Neural cell (in vitro differentiated cells): ENCODE results near the gene SLC39A7.

Experiments
- CTCF ChIP-seq: fragments of 450-650 bp; IDR thresholded peaks from 2 replicates; pipeline ENCODE4 v1.5.1; 2014; ENCODE audit warnings: antibody characterized with exemption, mild to moderate bottlenecking, moderate library complexity; ENCODE audit not compliant: poor library complexity, severe bottlenecking
- EP300 ChIP-seq: fragments of 450-650 bp; conservative IDR thresholded peaks from 2 replicates; pipeline ENCODE4 v1.6.1; 2014; ENCODE audit warnings: antibody characterized with exemption, mild to moderate bottlenecking, moderate library complexity; ENCODE audit not compliant: poor library complexity, severe bottlenecking
- EZH2 ChIP-seq: fragments of 200-600, 300-800 bp; shearing (Covaris generic), sonication (generic); IDR thresholded peaks from 2 replicates; pipeline ENCODE4 v1.6.1; 2014; ENCODE audit warnings: antibody characterized with exemption, low read length, borderline replicate concordance, mild to moderate bottlenecking; ENCODE audit not compliant: insufficient read depth, poor library complexity, severe bottlenecking
- MXI1 ChIP-seq: fragments of 450-650 bp; conservative IDR thresholded peaks from 2 replicates; pipeline ENCODE4 v1.6.1; 2014; ENCODE audit warnings: antibody characterized with exemption, mild to moderate bottlenecking; ENCODE audit not compliant: poor library complexity, severe bottlenecking
- RAD21 ChIP-seq: fragments of 450-650 bp; conservative IDR thresholded peaks from 2 replicates; pipeline ENCODE4 v1.6.1; 2014; ENCODE audit warnings: antibody characterized with exemption, mild to moderate bottlenecking, moderate library complexity
- REST ChIP-seq: IDR thresholded peaks from 2 replicates; pipeline ENCODE4 v1.6.1; 2012; ENCODE audit warnings: borderline replicate concordance
- TAF1 ChIP-seq: IDR thresholded peaks from 2 replicates; pipeline ENCODE4 v1.6.1; 2012; ENCODE audit warnings: low read depth

GRCh38 chr6:33166363-33166762 lies 34.3 kb upstream of the SLC39A7 start:
- no peak for TF ChIP-seq CTCF
- no peak for TF ChIP-seq REST
- TF ChIP-seq EP300: no peak
- no peak for TF ChIP-seq EZH2
- TF ChIP-seq RAD21: no peak
- no peak for TF ChIP-seq TAF1
- no peak for TF ChIP-seq MXI1
